A673 (cell line): ENCODE data around the gene IFT27. TPM values are rescaled to one million over a fixed set of nuclear protein-coding genes. Genes with fewer than 3 reads are reported as not detected.

ENCODE experiments used
- BruUV-seq: library from RNA; stranded (reverse); fragments of 400-500 nt; replicated peaks from 2 replicates; lab custom pipeline; 2021; lab: Mats Ljungman, UMichigan
- CTCF ChIA-PET: fragments of 300-600 bp; sonication (Branson Sonifier 250); formaldehyde crosslinking; loops from one replicate; lab custom pipeline; 2022; ENCODE audit warnings: antibody characterized with exemption; lab: Charles Lee
- POLR2A ChIA-PET: fragments of 300-600 bp; sonication (Branson Sonifier 250); formaldehyde crosslinking; loops from one replicate; lab custom pipeline; 2022; ENCODE audit warnings: antibody characterized with exemption; ENCODE audit not compliant: low non-redundant PET; lab: Charles Lee
- DNase-seq: peaks from one replicate; pipeline ENCODE4 v3.0.0-alpha.2; 2015; ENCODE audit warnings: low spot score
- H3K27ac ChIP-seq: fragments of 200-600 bp; sonication (generic); 2 replicates; pipeline ENCODE4 v1.5.1; 2016; ENCODE audit warnings: mixed run types, low read depth, mild to moderate bottlenecking, mixed read lengths, antibody characterized with exemption, low read length; ENCODE audit not compliant: poor library complexity, severe bottlenecking
- H3K27me3 ChIP-seq: fragments of 200-600 bp; sonication (generic); replicated peaks from 2 replicates; pipeline ENCODE4 v1.6.1; 2017; ENCODE audit warnings: mixed run types, low read depth, mild to moderate bottlenecking, mixed read lengths, antibody characterized with exemption, low read length; ENCODE audit not compliant: insufficient read depth, poor library complexity
- H3K36me3 ChIP-seq: fragments of 200-600 bp; sonication (generic); 2 replicates; pipeline ENCODE4 v1.6.1; 2016; ENCODE audit warnings: mixed run types, mild to moderate bottlenecking, mixed read lengths, antibody characterized with exemption, low read length; ENCODE audit not compliant: insufficient read depth, poor library complexity, severe bottlenecking
- H3K4me1 ChIP-seq: fragments of 200-600 bp; sonication (generic); 2 replicates; pipeline ENCODE4 v1.6.1; 2017; ENCODE audit warnings: mixed run types, mild to moderate bottlenecking, mixed read lengths, antibody characterized with exemption, low read length; ENCODE audit not compliant: insufficient read depth, poor library complexity, severe bottlenecking
- H3K4me3 ChIP-seq: fragments of 200-600 bp; sonication (generic); 2 replicates; pipeline ENCODE4 v1.5.1; 2016; ENCODE audit warnings: low read depth, mixed run types, mild to moderate bottlenecking, mixed read lengths, low read length; ENCODE audit not compliant: poor library complexity, severe bottlenecking
- H3K9me3 ChIP-seq: fragments of 200-600 bp; sonication (generic); 2 replicates; pipeline ENCODE4 v1.6.1; 2016; ENCODE audit warnings: mixed run types, low read depth, mild to moderate bottlenecking, mixed read lengths, antibody characterized with exemption, low read length; ENCODE audit not compliant: poor library complexity, severe bottlenecking
- CTCF ChIP-seq: fragments of 300-800, 200-600 bp; sonication (generic); conservative IDR thresholded peaks from 2 replicates; pipeline ENCODE4 v1.5.1; 2017; ENCODE audit warnings: low read depth, mild to moderate bottlenecking, antibody characterized with exemption, low read length, moderate library complexity, mixed read lengths
- EZH2 ChIP-seq: fragments of 200-600 bp; sonication (generic); IDR thresholded peaks from 2 replicates; pipeline ENCODE4 v1.6.1; 2017; ENCODE audit warnings: borderline replicate concordance, low read depth, mild to moderate bottlenecking, mixed read lengths, antibody characterized with exemption, low read length; ENCODE audit not compliant: poor library complexity, severe bottlenecking
- intact Hi-C: fragments of 100-400 bp; cut with micrococcal nuclease; formaldehyde crosslinking; loops from one replicate; pipeline ENCODE4 v1.10.0; 2022; ENCODE audit not compliant: unreplicated experiment
- total RNA-seq: library from RNA; stranded (reverse); gene quantifications from 2 replicates; pipeline ENCODE4 v1.2.3, GENCODE V29; 2021

IFT27 gene
- total RNA-seq, 1 experiment from 2014 or later = 24.9 TPM

- H3K4me1 ChIP-seq = no peaks in the 10 kb centered on the region
- no peak overlapping the region for H3K27ac ChIP-seq
- POLR2A ChIA-PET = no interaction called here
- no peaks in the 10 kb centered on the region for H3K36me3 ChIP-seq
- peaks cover 27% of the 10 kb centered on the region for H3K27me3 ChIP-seq
- intact Hi-C loops = no loop called here
- DNase-seq = no peak
- CTCF ChIA-PET = no interaction called here
- no peak overlapping the region for H3K4me3 ChIP-seq
- BruUV-seq = no TSS peak
- TF ChIP-seq EZH2 (no peak), CTCF (no peak)
- H3K9me3 ChIP-seq = no peaks in the 10 kb centered on the region
Measured at GRCh38 chr22:36734171-36735058, 41.5 kb downstream of the IFT27 start.

GRCh38 chr22:36733271-36733670 is 42.6 kb downstream of the IFT27 start:
- H3K9me3 ChIP-seq = no peaks in the 10 kb centered on the region
- H3K4me3 ChIP-seq = no peak overlapping the region
- H3K27ac ChIP-seq = no peak overlapping the region
- ChIA-PET CTCF (no interaction called here), POLR2A (no interaction called here)
- no peaks in the 10 kb centered on the region for H3K36me3 ChIP-seq
- no TSS peak for BruUV-seq
- DNase-seq = no peak
- TF ChIP-seq EZH2 (no peak), CTCF (no peak)
- intact Hi-C loops = no loop called here
- peaks cover 16% of the 10 kb centered on the region for H3K27me3 ChIP-seq
- no peaks in the 10 kb centered on the region for H3K4me1 ChIP-seq

- Histone ChIP-seq H3K9me3 (no peaks in the 10 kb centered on the region), H3K36me3 (no peaks in the 10 kb centered on the region), H3K27me3 (peaks cover 12% of the 10 kb centered on the region), H3K4me1 (no peaks in the 10 kb centered on the region), H3K27ac (no peak overlapping the region), H3K4me3 (no peak overlapping the region)
- BruUV-seq = no TSS peak
- intact Hi-C loops = no loop called here
- CTCF ChIA-PET = no interaction called here
- POLR2A ChIA-PET = no interaction called here
- DNase-seq = no peak
- no peak for TF ChIP-seq CTCF
Measured at GRCh38 chr22:36732609-36733008, 43.3 kb downstream of the IFT27 start.
